OCI-LY1 (cell line): ENCODE data around the gene LSM14A.
"Not testable (repeated sequence)": the region's sequence is repeated elsewhere in the genome, so short reads cannot be mapped to it uniquely, and the experiment has no call there.

Experiments
- H2AFZ ChIP-seq: fragments of 200-600 bp; sonication (generic), shearing (Covaris generic); 2 replicates; pipeline ENCODE4 v1.6.0; 2014; ENCODE audit warnings: antibody characterized with exemption, mild to moderate bottlenecking, low read length
- H3F3A ChIP-seq: fragments of 200-600 bp; sonication (generic), shearing (Covaris generic); 2 replicates; pipeline ENCODE4 v1.6.0; 2014; ENCODE audit warnings: mild to moderate bottlenecking, antibody characterized with exemption, low read length, moderate library complexity; ENCODE audit not compliant: insufficient read depth
- H3K27ac ChIP-seq: fragments of 200-600 bp; sonication (generic); 2 replicates; pipeline ENCODE4 v1.5.1; 2014; ENCODE audit warnings: low read length, mixed run types, mild to moderate bottlenecking, low read depth; ENCODE audit not compliant: poor library complexity, severe bottlenecking
- H3K27me3 ChIP-seq: fragments of 200-600 bp; sonication (generic); 2 replicates; pipeline ENCODE4 v1.6.0; 2014; ENCODE audit warnings: antibody characterized with exemption, mild to moderate bottlenecking, low read length, moderate library complexity; ENCODE audit not compliant: insufficient read depth
- H3K36me3 ChIP-seq: fragments of 200-600 bp; sonication (generic); 2 replicates; pipeline ENCODE4 v1.6.1; 2014; ENCODE audit warnings: mild to moderate bottlenecking, antibody characterized with exemption, low read length, moderate library complexity, mixed read lengths; ENCODE audit not compliant: insufficient read depth
- H3K4me1 ChIP-seq: fragments of 200-600 bp; sonication (generic); 2 replicates; pipeline ENCODE4 v1.5.1; 2014; ENCODE audit warnings: mild to moderate bottlenecking, low read length, moderate library complexity; ENCODE audit not compliant: insufficient read depth, severe bottlenecking
- H3K4me2 ChIP-seq: fragments of 200-600 bp; sonication (generic), shearing (Covaris generic); 2 replicates; pipeline ENCODE4 v1.6.1; 2014; ENCODE audit warnings: low read length
- H3K4me3 ChIP-seq: fragments of 200-600 bp; sonication (generic); 2 replicates; pipeline ENCODE4 v1.5.1; 2014; ENCODE audit warnings: low read length, low read depth, mild to moderate bottlenecking, mixed read lengths; ENCODE audit not compliant: poor library complexity, severe bottlenecking
- H3K79me2 ChIP-seq: fragments of 200-600 bp; shearing (Covaris generic); 2 replicates; pipeline ENCODE4 v1.6.1; 2016; ENCODE audit warnings: mixed run types, low read length, mixed read lengths; ENCODE audit not compliant: insufficient read depth
- H3K9ac ChIP-seq: fragments of 200-600 bp; sonication (generic), shearing (Covaris generic); 2 replicates; pipeline ENCODE4 v1.6.1; 2014; ENCODE audit warnings: mild to moderate bottlenecking, low read length, mixed read lengths
- H3K9me2 ChIP-seq: fragments of 200-600 bp; sonication (generic), shearing (Covaris generic); 2 replicates; pipeline ENCODE4 v1.6.1; 2014; ENCODE audit warnings: low read depth, mild to moderate bottlenecking, low read length, mixed read lengths
- H3K9me3 ChIP-seq: fragments of 200-600 bp; shearing (Covaris generic); 2 replicates; pipeline ENCODE4 v1.6.1; 2014; ENCODE audit warnings: low read length, mixed read lengths
- H4K20me1 ChIP-seq: fragments of 200-600 bp; sonication (generic), shearing (Covaris generic); 2 replicates; pipeline ENCODE4 v1.6.0; 2016; ENCODE audit warnings: mild to moderate bottlenecking, low read length; ENCODE audit not compliant: insufficient read depth
- CTCF ChIP-seq: fragments of 200-600 bp; sonication (generic), shearing (Covaris generic); IDR thresholded peaks from 2 replicates; pipeline ENCODE4 v1.5.1; 2017; ENCODE audit warnings: mild to moderate bottlenecking, antibody characterized with exemption, low read length, moderate library complexity, mixed read lengths
- EZH2 ChIP-seq: fragments of 200-600 bp; sonication (generic), shearing (Covaris generic); IDR thresholded peaks from 2 replicates; pipeline ENCODE4 v1.8.0; 2017; ENCODE audit warnings: borderline replicate concordance, mixed run types, mild to moderate bottlenecking, antibody characterized with exemption, low read length, moderate library complexity, mixed read lengths

LSM14A gene

GRCh38 chr19:34161902-34162301 lies 10.4 kb upstream of the LSM14A start:
- H3K9me2 ChIP-seq, H3K36me3 ChIP-seq: not testable (repeated sequence)

GRCh38 chr19:34165295-34165738 lies 7.0 kb upstream of the LSM14A start:
- Histone ChIP-seq H3F3A (no peaks in the 10 kb centered on the region), H3K9ac (no peak overlapping the region), H3K4me1 (peaks cover 2% of the 10 kb centered on the region), H3K79me2 (no peaks in the 10 kb centered on the region), H3K27ac (no peak overlapping the region), H4K20me1 (no peaks in the 10 kb centered on the region), H2AFZ (no peak overlapping the region), H3K9me2 (no peaks in the 10 kb centered on the region), H3K27me3 (no peaks in the 10 kb centered on the region), H3K4me3 (no peak overlapping the region), H3K9me3 (no peaks in the 10 kb centered on the region), H3K4me2 (no peak overlapping the region), H3K36me3 (no peaks in the 10 kb centered on the region)
- TF ChIP-seq CTCF: no peak
- TF ChIP-seq EZH2: no peak

More at GRCh38 chr19:34161902-34162301, 10.4 kb upstream of the LSM14A start:
- H3K4me3 ChIP-seq, H3F3A ChIP-seq, H3K79me2 ChIP-seq, H2AFZ ChIP-seq, H3K9ac ChIP-seq, H3K4me2 ChIP-seq, H3K27ac ChIP-seq, H3K27me3 ChIP-seq, H4K20me1 ChIP-seq, H3K4me1 ChIP-seq, H3K9me3 ChIP-seq: not testable (repeated sequence)

GRCh38 chr19:34169475-34170199 lies 2.7 kb upstream of the LSM14A start:
- H4K20me1 ChIP-seq, H3K9me3 ChIP-seq, H3K27ac ChIP-seq, H3F3A ChIP-seq, H3K9ac ChIP-seq, H3K4me2 ChIP-seq, H3K36me3 ChIP-seq, H3K27me3 ChIP-seq, H3K9me2 ChIP-seq, H2AFZ ChIP-seq, H3K4me3 ChIP-seq: not testable (repeated sequence)
- peaks cover 22% of the 10 kb centered on the region for H3K4me1 ChIP-seq
- H3K79me2 ChIP-seq: peaks cover 16% of the 10 kb centered on the region

GRCh38 chr19:34171539-34171876 lies 796 bp upstream of the LSM14A start:
- Histone ChIP-seq H3K27me3 (no peaks in the 10 kb centered on the region), H3K4me2 (peak overlapping the region; percentile 79), H3K4me1 (peaks cover 40% of the 10 kb centered on the region), H2AFZ (no peak overlapping the region), H3K9ac (peak overlapping the region; percentile 97), H3K4me3 (peak overlapping the region; percentile 78), H3K36me3 (peaks cover 9% of the 10 kb centered on the region; the same call in 1 of the 2 replicates), H3K9me2 (no peaks in the 10 kb centered on the region), H3K27ac (peak overlapping the region; percentile 86), H4K20me1 (no peaks in the 10 kb centered on the region), H3K79me2 (peaks cover 35% of the 10 kb centered on the region), H3K9me3 (no peaks in the 10 kb centered on the region), H3F3A (no peaks in the 10 kb centered on the region)
- TF ChIP-seq EZH2 (no peak), CTCF (no peak)
